Muscle layer of duodenum (tissue), 2 donors: ENCODE data around the gene METRNL.
"Not testable (repeated sequence)": the region's sequence is repeated elsewhere in the genome, so short reads cannot be mapped to it uniquely, and the experiment has no call there.

Source experiments
- H3K27ac ChIP-seq: one replicate; pipeline ENCODE4 v1.7.0; 2013; ENCODE audit warnings: mild to moderate bottlenecking, low read length
- H3K27me3 ChIP-seq: one replicate; pipeline ENCODE4 v1.7.0; 2013; ENCODE audit warnings: low read depth, mild to moderate bottlenecking, control low read depth, low read length
- H3K36me3 ChIP-seq, 2 donors: one replicate each; pipeline ENCODE4 v1.7.0; 2013; ENCODE audit warnings: low read length in 2 of 2, control low read depth in 1 of 2, mild to moderate bottlenecking in 1 of 2; ENCODE audit not compliant: insufficient read depth in 2 of 2, control insufficient read depth in 1 of 2
- H3K4me1 ChIP-seq, 2 donors: one replicate each; pipeline ENCODE4 v1.7.0; 2013; ENCODE audit warnings: low read length in 2 of 2, mild to moderate bottlenecking in 2 of 2, control low read depth in 1 of 2, moderate library complexity in 1 of 2; ENCODE audit not compliant: insufficient read depth in 2 of 2, control insufficient read depth in 1 of 2
- H3K4me3 ChIP-seq, 2 donors: one replicate each; pipeline ENCODE4 v1.7.0; 2013; ENCODE audit warnings: low read length in 2 of 2, low read depth in 1 of 2, mild to moderate bottlenecking in 1 of 2
- H3K9me3 ChIP-seq, 2 donors: one replicate each; pipeline ENCODE4 v1.7.0; 2013; ENCODE audit warnings: low read length in 2 of 2, control low read depth in 1 of 2, mild to moderate bottlenecking in 1 of 2; ENCODE audit not compliant: control insufficient read depth in 1 of 2
- donor health status: healthy.

The METRNL gene

DNA sequence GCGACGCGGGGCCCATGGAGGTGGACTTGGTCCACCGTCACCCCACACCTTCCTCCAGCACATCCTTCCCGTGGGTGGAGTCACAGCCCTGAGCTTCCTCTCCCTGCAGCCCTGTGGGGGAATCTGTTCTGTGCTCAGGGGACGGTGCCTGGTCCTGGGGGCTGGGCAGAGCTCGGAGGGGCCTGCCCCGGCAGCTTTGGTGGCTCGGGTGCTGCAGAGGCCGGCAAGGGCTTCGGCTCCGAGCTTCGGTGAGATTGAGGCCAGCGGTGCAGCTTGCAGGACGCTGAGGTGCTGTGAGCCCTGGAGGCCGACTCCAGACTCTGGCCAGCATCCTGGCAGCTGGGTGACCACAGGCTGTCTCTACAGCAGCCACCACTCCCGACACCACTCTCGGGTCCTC is 36.4 kb downstream of the METRNL start:
- Histone ChIP-seq H3K4me3 (no peak overlapping the region), H3K36me3 (no peaks in the 10 kb centered on the region), H3K27ac (no peak overlapping the region), H3K9me3 (no peaks in the 10 kb centered on the region), H3K4me1 (peaks cover 0 to 2% of the 10 kb centered on the region in 2 donors), H3K27me3 (no peaks in the 10 kb centered on the region)

GRCh38 chr17:83116311-83116771 is 36.9 kb downstream of the METRNL start:
- Histone ChIP-seq H3K36me3 (no peaks in the 10 kb centered on the region), H3K4me1 (no peaks in the 10 kb centered on the region), H3K27ac (no peak overlapping the region), H3K4me3 (no peak overlapping the region), H3K27me3 (no peaks in the 10 kb centered on the region), H3K9me3 (no peaks in the 10 kb centered on the region)

DNA sequence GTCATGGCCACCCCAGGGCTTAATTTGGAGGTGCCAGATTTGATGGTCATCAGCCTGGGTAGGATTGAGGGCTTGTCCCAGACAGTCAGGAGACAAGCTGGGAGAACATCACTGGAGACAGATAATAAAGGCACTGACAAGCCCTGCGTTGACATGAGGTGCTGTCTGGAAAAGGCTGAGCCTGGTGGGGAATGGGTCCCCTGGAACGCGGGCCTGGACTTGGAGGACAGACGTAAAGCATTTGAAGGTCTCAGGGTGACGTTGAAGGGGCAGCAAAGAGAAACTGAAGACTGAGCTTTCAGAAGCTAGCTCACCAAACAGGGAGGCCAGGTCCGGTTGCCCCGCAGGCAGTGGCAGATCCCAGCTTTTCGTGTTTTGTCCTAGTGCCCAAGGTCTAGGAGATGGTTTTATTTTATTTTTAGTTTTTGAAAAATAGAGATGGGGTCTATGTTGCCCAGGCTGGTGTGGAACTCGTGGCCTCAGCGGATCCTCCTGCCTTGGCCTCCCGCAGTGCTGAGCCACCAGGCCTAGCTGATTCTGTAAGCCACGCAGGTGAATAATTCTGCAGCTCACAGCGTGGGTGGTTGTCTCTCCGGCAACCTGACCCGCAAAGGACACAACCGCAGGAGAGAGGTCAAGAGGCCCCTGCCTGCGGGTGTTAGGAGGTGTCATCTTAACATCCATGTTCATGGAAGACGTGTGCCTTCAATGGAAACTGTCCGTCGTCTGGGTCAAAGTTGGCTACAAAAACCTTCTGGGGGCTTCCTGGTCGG is 37.6 kb downstream of the METRNL start:
- no peaks in the 10 kb centered on the region for H3K36me3 ChIP-seq
- no peaks in the 10 kb centered on the region for H3K4me1 ChIP-seq
- no peaks in the 10 kb centered on the region for H3K9me3 ChIP-seq
- no peaks in the 10 kb centered on the region for H3K27me3 ChIP-seq
- H3K27ac ChIP-seq = no peak overlapping the region
- H3K4me3 ChIP-seq = no peak overlapping the region

- no peaks in the 10 kb centered on the region for H3K4me1 ChIP-seq
- no peak overlapping the region for H3K27ac ChIP-seq
- H3K27me3 ChIP-seq = no peaks in the 10 kb centered on the region
- H3K4me3 ChIP-seq = no peak overlapping the region
- no peaks in the 10 kb centered on the region for H3K36me3 ChIP-seq
- no peaks in the 10 kb centered on the region for H3K9me3 ChIP-seq
These were observed 38.2 kb downstream of the METRNL start for GRCh38 chr17:83117583-83117982.

DNA sequence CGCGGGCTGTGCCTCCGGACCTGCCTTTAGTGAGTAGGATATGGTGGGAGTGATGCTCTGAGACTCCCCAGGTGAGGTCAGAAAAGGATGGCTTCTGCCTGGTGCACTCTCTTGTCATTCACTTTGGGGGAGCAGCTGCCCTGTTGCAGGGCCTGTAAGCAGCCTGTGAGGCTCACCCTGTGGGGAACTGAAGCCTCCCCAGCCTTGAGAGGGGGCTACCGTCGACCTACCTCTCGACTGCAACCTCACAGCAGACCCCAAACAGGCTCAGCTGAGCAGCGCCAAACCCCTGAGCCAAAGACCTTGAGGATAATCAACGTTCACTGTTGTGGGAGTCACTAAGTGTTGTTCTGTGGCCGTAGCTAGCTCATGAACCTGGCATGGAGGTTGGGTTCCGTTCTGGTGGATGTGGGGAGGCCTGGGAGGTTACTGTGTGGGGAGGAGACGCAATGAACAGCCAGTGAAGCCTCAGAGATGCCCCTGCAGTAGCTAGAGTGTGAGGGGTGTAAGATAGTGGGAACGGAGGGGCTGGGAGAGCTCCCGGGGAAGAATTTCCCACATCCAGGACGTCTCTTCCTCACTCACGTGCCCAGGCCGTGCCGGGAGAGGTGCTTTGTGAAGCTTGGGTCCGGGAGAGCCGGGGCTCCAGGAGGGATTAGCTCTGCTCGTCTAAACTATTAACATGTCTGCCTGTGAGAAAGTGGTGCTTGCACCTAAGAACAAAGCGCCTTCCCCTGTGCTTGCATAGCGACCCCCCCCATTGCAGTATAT is 38.8 kb downstream of the METRNL start:
- Histone ChIP-seq H3K27ac (no peak overlapping the region), H3K4me3 (no peak overlapping the region), H3K36me3 (no peaks in the 10 kb centered on the region), H3K9me3 (no peaks in the 10 kb centered on the region), H3K4me1 (no peaks in the 10 kb centered on the region), H3K27me3 (no peaks in the 10 kb centered on the region)

DNA sequence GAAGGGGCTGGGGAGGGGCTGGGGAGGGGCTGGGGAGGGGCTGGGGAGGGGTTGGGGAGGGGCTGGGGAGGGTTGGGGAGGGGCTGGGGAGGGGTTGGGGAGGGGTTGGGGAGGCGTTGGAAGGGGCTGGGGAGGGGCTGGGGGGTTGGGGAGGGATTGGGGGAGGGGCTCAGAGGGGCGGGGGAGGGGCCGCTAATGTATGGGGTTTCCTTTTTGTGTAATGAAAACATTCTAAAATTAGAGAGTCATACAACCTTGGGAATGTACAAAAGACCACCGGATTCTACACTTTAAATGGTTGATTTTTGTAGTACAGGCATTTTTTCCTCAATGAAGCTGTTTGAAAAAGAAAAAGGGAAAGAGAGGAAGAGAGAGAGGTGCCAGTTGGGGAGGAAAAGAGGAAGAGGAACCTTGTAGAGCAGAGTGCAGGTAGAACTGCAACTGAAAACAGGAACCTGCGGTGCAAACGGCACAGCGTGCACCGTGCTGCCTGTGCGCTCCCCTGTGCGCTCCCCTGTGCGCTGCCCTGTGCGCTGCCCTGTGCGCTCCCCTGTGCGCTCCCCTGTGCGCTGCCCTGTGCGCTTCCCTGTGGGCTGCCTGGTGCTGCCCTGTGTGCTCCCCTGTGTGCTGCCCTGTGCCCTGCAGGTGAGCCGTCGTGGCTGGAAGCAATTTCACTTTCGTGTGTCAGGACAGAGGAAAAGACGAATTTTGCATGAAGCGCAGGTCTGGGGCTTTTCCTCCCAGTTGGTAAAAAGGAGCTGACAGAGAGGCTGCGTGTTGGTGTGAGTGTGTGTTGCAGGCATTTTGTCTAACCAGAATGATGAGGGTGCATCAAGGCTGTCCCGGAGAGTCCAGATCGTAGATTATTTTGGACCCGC is 40.8 kb downstream of the METRNL start:
- Histone ChIP-seq H3K36me3 (no peaks in the 10 kb centered on the region), H3K27ac (no peak overlapping the region), H3K4me3 (no peak overlapping the region), H3K27me3 (no peaks in the 10 kb centered on the region), H3K4me1 (no peaks in the 10 kb centered on the region), H3K9me3 (no peaks in the 10 kb centered on the region)

DNA sequence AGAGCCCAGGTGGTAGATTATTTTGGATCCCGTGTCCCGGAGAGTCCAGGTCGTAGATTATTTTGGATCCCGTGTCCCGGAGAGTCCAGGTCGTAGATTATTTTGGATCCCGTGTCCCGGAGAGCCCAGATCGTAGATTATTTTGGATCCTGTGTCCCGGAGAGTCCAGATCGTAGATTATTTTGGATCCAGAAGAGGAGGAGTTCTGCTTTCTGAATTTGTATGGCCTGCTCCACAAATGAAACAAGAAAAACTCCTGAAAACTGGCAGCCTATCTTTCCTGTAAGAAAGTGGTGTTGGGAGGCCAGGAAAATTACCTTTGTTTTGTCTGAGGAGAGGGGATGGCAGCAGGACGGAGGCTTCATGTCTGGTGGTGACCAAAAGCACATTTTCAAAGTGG is 42.1 kb downstream of the METRNL start:
- H3K4me3 ChIP-seq, H3K27ac ChIP-seq, H3K4me1 ChIP-seq, H3K36me3 ChIP-seq, H3K27me3 ChIP-seq, H3K9me3 ChIP-seq: not testable (repeated sequence)

GRCh38 chr17:83121921-83122820 is 42.8 kb downstream of the METRNL start:
- H3K36me3 ChIP-seq = no peaks in the 10 kb centered on the region
- no peak overlapping the region for H3K4me3 ChIP-seq
- H3K27ac ChIP-seq = no peak overlapping the region
- no peaks in the 10 kb centered on the region for H3K27me3 ChIP-seq
- H3K9me3 ChIP-seq = no peaks in the 10 kb centered on the region
- H3K4me1 ChIP-seq = no peaks in the 10 kb centered on the region

- Histone ChIP-seq H3K27ac (no peak overlapping the region), H3K4me1 (no peaks in the 10 kb centered on the region), H3K27me3 (no peaks in the 10 kb centered on the region), H3K9me3 (no peaks in the 10 kb centered on the region), H3K36me3 (no peaks in the 10 kb centered on the region), H3K4me3 (no peak overlapping the region)
These were observed 43.4 kb downstream of the METRNL start for GRCh38 chr17:83122834-83123233.

- Histone ChIP-seq H3K27ac (no peak overlapping the region), H3K27me3 (no peaks in the 10 kb centered on the region), H3K4me1 (no peaks in the 10 kb centered on the region), H3K9me3 (no peaks in the 10 kb centered on the region), H3K4me3 (no peak overlapping the region), H3K36me3 (no peaks in the 10 kb centered on the region)
These were observed 44.7 kb downstream of the METRNL start for GRCh38 chr17:83123896-83124801.
